Measurements from ENCODE around the gene PELI1. TPM values are rescaled to one million over a fixed set of nuclear protein-coding genes. Genes with fewer than 3 reads are reported as not detected.

The PELI1 gene
- 26.2 and 27.3 TPM in 2 replicates for total RNA-seq (2022)
- Bru-seq, nascent RNA: percentile 93 among the genes with signal in this experiment
- BruChase-seq, experiment 1, labeled RNA remaining after a 6-hour chase: percentile 69 among the genes with signal in this experiment
- BruChase-seq, experiment 2, labeled RNA remaining after a 2-hour chase: percentile 79 among the genes with signal in this experiment
- long read RNA-seq, transcript PELI1-201 (7 exons, 3,750 nt): major isoform, 13 of 23 reads
- long read RNA-seq, partial matches to known transcripts: 0 of 23 reads
- long read RNA-seq, other reads (novel, unspliced or antisense): 10 of 23 reads

- TF ChIP-seq CTCF (IDR thresholded peaks at IDR 0.05; ENCODE audit: unreplicated experiment): peak; percentile 21
- peak; percentile 99 for DNase-seq
- H3K9me3 Mint-ChIP-seq (ENCODE audit: low read depth, unreplicated experiment): no peaks in the 10 kb centered on the region
- H3K27me3 Mint-ChIP-seq (ENCODE audit: unreplicated experiment): no peaks in the 10 kb centered on the region
- peaks cover 14% of the 10 kb centered on the region for H3K4me1 Mint-ChIP-seq (ENCODE audit: low read depth, unreplicated experiment)
- peak within 1 kb of the TSS; percentile 94 for H3K4me3 Mint-ChIP-seq (ENCODE audit: low read depth, unreplicated experiment)
- H3K36me3 Mint-ChIP-seq (ENCODE audit: insufficient read depth, unreplicated experiment): peaks cover 38% of the 10 kb centered on the region
- intact Hi-C loops (cut with micrococcal nuclease; ENCODE audit: unreplicated experiment): loop anchor here (2.0 to 5.0 kb wide), 6 partner anchors 37 to 183 kb away; no protein-coding TSS in a partner anchor
- BruUV-seq (replicated peaks): TSS peak; percentile 76
- CTCF ChIA-PET: no interaction called here
- peak within 1 kb of the TSS; percentile 96 for H3K27ac Mint-ChIP-seq (ENCODE audit: unreplicated experiment)
Measured at GRCh38 chr2:64144057-64145013, at the start of gene PELI1. TSS of gene PELI1 (minus strand) at chr2:64144420. CDS start at chr2:64108310, 36,110 bp downstream.

- H3K27ac Mint-ChIP-seq (ENCODE audit: unreplicated experiment): no peak overlapping the region
- no peak for TF ChIP-seq CTCF (IDR thresholded peaks at IDR 0.05; ENCODE audit: unreplicated experiment)
- intact Hi-C loops (cut with micrococcal nuclease; ENCODE audit: unreplicated experiment): no loop called here
- DNase-seq: no peak
- H3K4me1 Mint-ChIP-seq (ENCODE audit: low read depth, unreplicated experiment): no peaks in the 10 kb centered on the region
- H3K9me3 Mint-ChIP-seq (ENCODE audit: low read depth, unreplicated experiment): no peaks in the 10 kb centered on the region
- CTCF ChIA-PET: no interaction called here
- H3K36me3 Mint-ChIP-seq (ENCODE audit: insufficient read depth, unreplicated experiment): no peaks in the 10 kb centered on the region
- H3K4me3 Mint-ChIP-seq (ENCODE audit: low read depth, unreplicated experiment): no peak overlapping the region
- no peaks in the 10 kb centered on the region for H3K27me3 Mint-ChIP-seq (ENCODE audit: unreplicated experiment)
- BruUV-seq (replicated peaks): no TSS peak
Measured at GRCh38 chr2:64193491-64193890, 49.3 kb upstream of the PELI1 start.

GRCh38 chr2:64192664-64193105, 48.5 kb upstream of the PELI1 start:
- BruUV-seq (replicated peaks): no TSS peak
- Mint-ChIP-seq H3K36me3 (ENCODE audit: insufficient read depth, unreplicated experiment) (no peaks in the 10 kb centered on the region), H3K9me3 (ENCODE audit: low read depth, unreplicated experiment) (no peaks in the 10 kb centered on the region)

More at GRCh38 chr2:64192664-64193105, 48.5 kb upstream of the PELI1 start:
- H3K4me1 Mint-ChIP-seq (ENCODE audit: low read depth, unreplicated experiment): no peaks in the 10 kb centered on the region
- CTCF ChIA-PET: no interaction called here
- no peaks in the 10 kb centered on the region for H3K27me3 Mint-ChIP-seq (ENCODE audit: unreplicated experiment)
- H3K27ac Mint-ChIP-seq (ENCODE audit: unreplicated experiment): no peak overlapping the region
- TF ChIP-seq CTCF (IDR thresholded peaks at IDR 0.05; ENCODE audit: unreplicated experiment): no peak
- no peak overlapping the region for H3K4me3 Mint-ChIP-seq (ENCODE audit: low read depth, unreplicated experiment)
- no peak for DNase-seq
- intact Hi-C loops (cut with micrococcal nuclease; ENCODE audit: unreplicated experiment): no loop called here
